ENCODE measurements around the gene FNBP1. TPM values are rescaled to one million over a fixed set of nuclear protein-coding genes. Genes with fewer than 3 reads are reported as not detected.
"Not testable (repeated sequence)": the region's sequence is repeated elsewhere in the genome, so short reads cannot be mapped to it uniquely, and the experiment has no call there.

Gene FNBP1
- total RNA-seq, 1 donor from 2014 or later, result 63.5 TPM

GRCh38 chr9:129938291-129938979, 104.6 kb downstream of the FNBP1 start:
- DNase-seq (ENCODE audit: low read depth) (peak; percentile 88), FAIRE-seq (peak; percentile 9)
- no peak overlapping the region for H3K4me3 Mint-ChIP-seq (ENCODE audit: unreplicated experiment)
- no peaks in the 10 kb centered on the region for H3K36me3 ChIP-seq (ENCODE audit: insufficient read depth, low read length)
- peak overlapping the region; percentile 39 for H3K27ac ChIP-seq (ENCODE audit: low read depth, low read length)
- no peak overlapping the region for H2AFZ ChIP-seq (ENCODE audit: low read depth, low read length)
- peaks cover 17% of the 10 kb centered on the region for H3K4me1 Mint-ChIP-seq (ENCODE audit: low read depth, unreplicated experiment)
- H3K9ac ChIP-seq (ENCODE audit: low read length), result no peak overlapping the region
- H3K36me3 Mint-ChIP-seq (ENCODE audit: low read depth, unreplicated experiment), result peaks cover 8% of the 10 kb centered on the region
- H3K4me3 ChIP-seq (ENCODE audit: insufficient read depth, low read depth, low read length), result no peak overlapping the region
- peaks cover 4% of the 10 kb centered on the region for H3K4me1 ChIP-seq (ENCODE audit: insufficient read depth, low read length)
- H3K27me3 Mint-ChIP-seq (ENCODE audit: low read depth, unreplicated experiment), result no peaks in the 10 kb centered on the region
- H3K27ac Mint-ChIP-seq (ENCODE audit: unreplicated experiment), result peak overlapping the region; percentile 14
- no peaks in the 10 kb centered on the region for H3K79me2 ChIP-seq (ENCODE audit: insufficient read depth, low read length)
- no peaks in the 10 kb centered on the region for H3K27me3 ChIP-seq (ENCODE audit: insufficient read depth, low read length)
- no peaks in the 10 kb centered on the region for H4K20me1 ChIP-seq (ENCODE audit: insufficient read depth, low read length)
- peaks cover 5% of the 10 kb centered on the region for H3K9me3 Mint-ChIP-seq (ENCODE audit: unreplicated experiment)
- H3K4me2 ChIP-seq (ENCODE audit: low read length), result peak overlapping the region; percentile 73
- no peak for TF ChIP-seq CTCF (IDR thresholded peaks at IDR 0.05; ENCODE audit: insufficient read depth, low read depth, low read length)
- no peak for TF ChIP-seq EZH2 (IDR thresholded peaks at IDR 0.05; ENCODE audit: insufficient read depth, low read length)
- peaks cover 8% of the 10 kb centered on the region for H3K9me3 ChIP-seq (ENCODE audit: insufficient read depth, low read depth, low read length)

GRCh38 chr9:129937879-129938278, 105.1 kb downstream of the FNBP1 start:
- not testable (repeated sequence) for H3K9ac ChIP-seq (ENCODE audit: low read length); H3K27me3 Mint-ChIP-seq (ENCODE audit: low read depth, unreplicated experiment); DNase-seq (ENCODE audit: low read depth); H3K4me1 ChIP-seq (ENCODE audit: insufficient read depth, low read length); H3K9me3 ChIP-seq (ENCODE audit: insufficient read depth, low read depth, low read length); H3K36me3 ChIP-seq (ENCODE audit: insufficient read depth, low read length); H3K9me3 Mint-ChIP-seq (ENCODE audit: unreplicated experiment); H3K4me3 ChIP-seq (ENCODE audit: insufficient read depth, low read depth, low read length); H3K4me3 Mint-ChIP-seq (ENCODE audit: unreplicated experiment); H3K36me3 Mint-ChIP-seq (ENCODE audit: low read depth, unreplicated experiment); H3K27ac Mint-ChIP-seq (ENCODE audit: unreplicated experiment); H2AFZ ChIP-seq (ENCODE audit: low read depth, low read length); H4K20me1 ChIP-seq (ENCODE audit: insufficient read depth, low read length); H3K27me3 ChIP-seq (ENCODE audit: insufficient read depth, low read length); FAIRE-seq; H3K79me2 ChIP-seq (ENCODE audit: insufficient read depth, low read length)
- peaks cover 23% of the 10 kb centered on the region for H3K4me1 Mint-ChIP-seq (ENCODE audit: low read depth, unreplicated experiment)
- H3K4me2 ChIP-seq (ENCODE audit: low read length), result peak overlapping the region; percentile 73
- peak overlapping the region; percentile 39 for H3K27ac ChIP-seq (ENCODE audit: low read depth, low read length)

GRCh38 chr9:129936222-129936621, 106.8 kb downstream of the FNBP1 start:
- no peak overlapping the region for H3K4me3 ChIP-seq (ENCODE audit: insufficient read depth, low read depth, low read length)
- Mint-ChIP-seq H3K4me1 (ENCODE audit: low read depth, unreplicated experiment) (peaks cover 31% of the 10 kb centered on the region), H3K27ac (ENCODE audit: unreplicated experiment) (no peak overlapping the region), H3K36me3 (ENCODE audit: low read depth, unreplicated experiment) (peaks cover 8% of the 10 kb centered on the region), H3K27me3 (ENCODE audit: low read depth, unreplicated experiment) (no peaks in the 10 kb centered on the region), H3K9me3 (ENCODE audit: unreplicated experiment) (no peaks in the 10 kb centered on the region), H3K4me3 (ENCODE audit: unreplicated experiment) (no peak overlapping the region)
- no peaks in the 10 kb centered on the region for H4K20me1 ChIP-seq (ENCODE audit: insufficient read depth, low read length)
- H3K79me2 ChIP-seq (ENCODE audit: insufficient read depth, low read length), result no peaks in the 10 kb centered on the region
- H3K4me2 ChIP-seq (ENCODE audit: low read length), result no peak overlapping the region
- DNase-seq (ENCODE audit: low read depth) (no peak), FAIRE-seq (no peak)
- peaks cover under 1% of the 10 kb centered on the region for H3K9me3 ChIP-seq (ENCODE audit: insufficient read depth, low read depth, low read length)
- no peak overlapping the region for H3K27ac ChIP-seq (ENCODE audit: low read depth, low read length)
- H3K9ac ChIP-seq (ENCODE audit: low read length), result no peak overlapping the region
- no peaks in the 10 kb centered on the region for H3K27me3 ChIP-seq (ENCODE audit: insufficient read depth, low read length)
- H3K36me3 ChIP-seq (ENCODE audit: insufficient read depth, low read length), result no peaks in the 10 kb centered on the region
- TF ChIP-seq CTCF (IDR thresholded peaks at IDR 0.05; ENCODE audit: insufficient read depth, low read depth, low read length) (no peak), EZH2 (IDR thresholded peaks at IDR 0.05; ENCODE audit: insufficient read depth, low read length) (no peak)
- peaks cover 8% of the 10 kb centered on the region for H3K4me1 ChIP-seq (ENCODE audit: insufficient read depth, low read length)
- H2AFZ ChIP-seq (ENCODE audit: low read depth, low read length), result no peak overlapping the region
